Stimulated activated CD8-positive, alpha-beta memory T cell treated with anti-CD3 and anti-CD28 coated beads, Interleukin-2, amount 100 ng/mL, for 1 hour (primary cell): ENCODE measurements around the gene NEO1.
"Not testable (repeated sequence)": the region's sequence is repeated elsewhere in the genome, so short reads cannot be mapped to it uniquely, and the experiment has no call there.

Experiments
- DNase-seq, 2 donors: peaks; one replicate each; pipeline ENCODE4 v3.0.0-alpha.2; 2020; ENCODE audit warnings: low read depth in 2 of 2

Gene NEO1

GRCh38 chr15:73265536-73266153 lies 213.4 kb downstream of the NEO1 start:
- peak; percentile 12 to 15 for DNase-seq

- DNase-seq: no peak
Observed at GRCh38 chr15:73268457-73268856, 216.2 kb downstream of the NEO1 start.

- no peak for DNase-seq
Observed at GRCh38 chr15:73270366-73271097, 218.3 kb downstream of the NEO1 start.

- peak; percentile 2 to 8 for DNase-seq
Observed at GRCh38 chr15:73273181-73274002, 221.1 kb downstream of the NEO1 start.

- DNase-seq: no peak
Observed at GRCh38 chr15:73275862-73276261, 223.6 kb downstream of the NEO1 start.

- DNase-seq: no peak
Observed at GRCh38 chr15:73282567-73283365, 230.5 kb downstream of the NEO1 start.

- DNase-seq: no peak
Observed at GRCh38 chr15:73283366-73283962, 231.2 kb downstream of the NEO1 start.

- no peak for DNase-seq
Observed at GRCh38 chr15:73284090-73284716, 231.9 kb downstream of the NEO1 start.

GRCh38 chr15:73286311-73286710 lies 234.0 kb downstream of the NEO1 start:
- DNase-seq: no peak

GRCh38 chr15:73287019-73287418 lies 234.8 kb downstream of the NEO1 start:
- no peak for DNase-seq

GRCh38 chr15:73291441-73291840 lies 239.2 kb downstream of the NEO1 start:
- no peak for DNase-seq

- no peak for DNase-seq
Observed at GRCh38 chr15:73293773-73294172, 241.5 kb downstream of the NEO1 start.

GRCh38 chr15:73295630-73296286 lies 243.5 kb downstream of the NEO1 start:
- DNase-seq: no peak

- no peak for DNase-seq
Observed at GRCh38 chr15:73296609-73297353, 244.5 kb downstream of the NEO1 start.

GRCh38 chr15:73298522-73299245 lies 246.4 kb downstream of the NEO1 start:
- no peak for DNase-seq

- DNase-seq: not testable (repeated sequence)
Observed at GRCh38 chr15:73300286-73300685, 248.0 kb downstream of the NEO1 start.

- DNase-seq: no peak
Observed at GRCh38 chr15:73303636-73304035, 251.4 kb downstream of the NEO1 start.

- DNase-seq: no peak
Observed at GRCh38 chr15:73305331-73306211, 253.3 kb downstream of the NEO1 start.
